HG03159 (cell line): ENCODE measurements around the gene TRIM41.
"Not testable (repeated sequence)": the region's sequence is repeated elsewhere in the genome, so short reads cannot be mapped to it uniquely, and the experiment has no call there.

Source experiments
- ATAC-seq: cut with Tn5 transposase; IDR thresholded peaks from one replicate; pipeline ENCODE4 v1.9.1; 2021; ENCODE audit warnings: mild to moderate bottlenecking, moderate library complexity; ENCODE audit not compliant: unreplicated experiment

The TRIM41 gene

GRCh38 chr5:181246276-181247049 is 23.4 kb downstream of the TRIM41 start:
- peak; percentile 38 for ATAC-seq

GRCh38 chr5:181248277-181248676 is 25.2 kb downstream of the TRIM41 start:
- no peak for ATAC-seq

GRCh38 chr5:181255276-181255675 is 32.2 kb downstream of the TRIM41 start:
- no peak for ATAC-seq

- ATAC-seq, result no peak
Observed at GRCh38 chr5:181255836-181256578, 32.9 kb downstream of the TRIM41 start.

- no peak for ATAC-seq
Observed at GRCh38 chr5:181258576-181258975, 35.5 kb downstream of the TRIM41 start.

GRCh38 chr5:181259283-181259682 is 36.2 kb downstream of the TRIM41 start:
- no peak for ATAC-seq

GRCh38 chr5:181259974-181260719 is 37.1 kb downstream of the TRIM41 start:
- ATAC-seq, result no peak

GRCh38 chr5:181260720-181261319 is 37.7 kb downstream of the TRIM41 start, which contains the start of gene TRIM52:
TSS of gene TRIM52 (minus strand) at chr5:181261143. CDS start at chr5:181260813, 330 bp downstream.
- peak; percentile 86 for ATAC-seq

GRCh38 chr5:181261320-181262049 is 38.4 kb downstream of the TRIM41 start:
- peak; percentile 49 for ATAC-seq

- ATAC-seq, result no peak
Observed at GRCh38 chr5:181263633-181264032, 40.6 kb downstream of the TRIM41 start.

- no peak for ATAC-seq
Observed at GRCh38 chr5:181265092-181265671, 42.1 kb downstream of the TRIM41 start.

- ATAC-seq, result not testable (repeated sequence)
Observed at GRCh38 chr5:181267291-181267904, 44.3 kb downstream of the TRIM41 start.

- ATAC-seq, result not testable (repeated sequence)
Observed at GRCh38 chr5:181267907-181268306, 44.8 kb downstream of the TRIM41 start.

GRCh38 chr5:181271081-181271480 is 48.0 kb downstream of the TRIM41 start:
- ATAC-seq, result no peak

GRCh38 chr5:181273433-181273744 is 50.3 kb downstream of the TRIM41 start:
- not testable (repeated sequence) for ATAC-seq

- ATAC-seq, result no peak
Observed at GRCh38 chr5:181280251-181280762, 57.2 kb downstream of the TRIM41 start.

- no peak for ATAC-seq
Observed at GRCh38 chr5:181281077-181281983, 58.2 kb downstream of the TRIM41 start.

- no peak for ATAC-seq
Observed at GRCh38 chr5:181281984-181282316, 58.9 kb downstream of the TRIM41 start.
